Stomach (tissue), 4 donors: ENCODE results near the gene ZBTB22.

ENCODE experiments used
- EP300 ChIP-seq: sonication (generic); formaldehyde crosslinking; IDR thresholded peaks from one replicate; pipeline ENCODE4 v1.6.1; 2017; ENCODE audit warnings: antibody characterized with exemption
- POLR2A ChIP-seq, 4 donors: fragments of 450-650 bp; IDR thresholded peaks; one replicate each; pipeline ENCODE4 v1.6.1; 2016; ENCODE audit warnings: antibody characterized with exemption in 4 of 4, control low read depth in 2 of 4, mild to moderate bottlenecking in 1 of 4, moderate library complexity in 1 of 4
- POLR2AphosphoS5 ChIP-seq, 3 donors: sonication (generic); formaldehyde crosslinking; IDR thresholded peaks; one replicate each; pipeline ENCODE4 v1.6.1; 2016; ENCODE audit warnings: antibody characterized with exemption in 3 of 3
- TF ChIP-seq, protein P1 (sequence below), 7 experiments: fragments of 450-650 bp in 4 of 7; fragments of 200-600 bp in 3 of 7; sonication (generic) in 3 of 7; IDR thresholded peaks; one replicate each; pipeline ENCODE4 v1.5.1; 2016 to 2019; ENCODE audit warnings: antibody characterized with exemption in 7 of 7, control low read depth in 2 of 7, mild to moderate bottlenecking in 1 of 7

DNA sequence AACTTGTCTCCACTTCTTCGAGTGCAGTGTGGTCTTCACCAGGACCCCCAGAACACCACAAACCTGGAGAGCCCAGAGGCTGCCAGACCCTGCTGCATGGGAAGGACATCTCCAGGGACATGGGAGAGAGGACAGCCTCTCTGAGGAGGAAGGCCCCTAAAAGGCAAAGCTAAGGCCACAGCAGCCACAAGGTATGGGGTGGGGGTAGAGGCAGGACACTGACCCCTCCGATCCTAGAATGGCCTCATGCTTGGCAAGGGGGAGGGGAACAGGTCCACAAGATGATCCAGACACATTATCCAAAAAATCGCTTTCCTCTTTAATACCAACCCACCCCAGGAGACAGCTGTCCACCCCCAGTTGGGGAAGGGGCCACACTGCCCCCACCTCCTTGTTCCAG lies 38.7 kb downstream of the ZBTB22 start:
- no peak for TF ChIP-seq POLR2A (IDR thresholded peaks at IDR 0.05)
- TF ChIP-seq EP300, result no peak
- TF ChIP-seq, protein P1, sequence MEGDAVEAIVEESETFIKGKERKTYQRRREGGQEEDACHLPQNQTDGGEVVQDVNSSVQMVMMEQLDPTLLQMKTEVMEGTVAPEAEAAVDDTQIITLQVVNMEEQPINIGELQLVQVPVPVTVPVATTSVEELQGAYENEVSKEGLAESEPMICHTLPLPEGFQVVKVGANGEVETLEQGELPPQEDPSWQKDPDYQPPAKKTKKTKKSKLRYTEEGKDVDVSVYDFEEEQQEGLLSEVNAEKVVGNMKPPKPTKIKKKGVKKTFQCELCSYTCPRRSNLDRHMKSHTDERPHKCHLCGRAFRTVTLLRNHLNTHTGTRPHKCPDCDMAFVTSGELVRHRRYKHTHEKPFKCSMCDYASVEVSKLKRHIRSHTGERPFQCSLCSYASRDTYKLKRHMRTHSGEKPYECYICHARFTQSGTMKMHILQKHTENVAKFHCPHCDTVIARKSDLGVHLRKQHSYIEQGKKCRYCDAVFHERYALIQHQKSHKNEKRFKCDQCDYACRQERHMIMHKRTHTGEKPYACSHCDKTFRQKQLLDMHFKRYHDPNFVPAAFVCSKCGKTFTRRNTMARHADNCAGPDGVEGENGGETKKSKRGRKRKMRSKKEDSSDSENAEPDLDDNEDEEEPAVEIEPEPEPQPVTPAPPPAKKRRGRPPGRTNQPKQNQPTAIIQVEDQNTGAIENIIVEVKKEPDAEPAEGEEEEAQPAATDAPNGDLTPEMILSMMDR (IDR thresholded peaks at IDR 0.05), result no peak
- TF ChIP-seq POLR2AphosphoS5 (IDR thresholded peaks at IDR 0.05), result no peak
